Activated B cell treated with CpG ODN at 0.5 μM for 24 hours (primary cell): ENCODE data around the gene PI16. TPM values are rescaled to one million over a fixed set of nuclear protein-coding genes. Genes with fewer than 3 reads are reported as not detected.

Source experiments
- ATAC-seq: fragments of 200-7000 bp; cut with Tn5 transposase; one replicate; pipeline ENCODE4 v1.10.0; 2021; ENCODE audit warnings: low read depth, mild to moderate bottlenecking, moderate library complexity
- CTCF ChIA-PET: fragments of 350-600 bp; sonication (Branson Sonifier 250); formaldehyde crosslinking; loops from one replicate; lab custom pipeline; 2021; ENCODE audit warnings: antibody characterized with exemption; lab: Charles Lee
- POLR2A ChIA-PET: fragments of 350-600 bp; sonication (Branson Sonifier 250); formaldehyde crosslinking; loops from one replicate; lab custom pipeline; 2021; ENCODE audit warnings: antibody characterized with exemption; lab: Charles Lee
- DNase-seq: peaks from one replicate; pipeline ENCODE4 v3.0.0; 2022
- H3K27ac Mint-ChIP-seq: one replicate; pipeline ENCODE4 v1.8.0; 2020; ENCODE audit warnings: mixed read lengths
- H3K27me3 Mint-ChIP-seq: one replicate; pipeline ENCODE4 v1.8.0; 2021; ENCODE audit warnings: mixed read lengths
- H3K36me3 Mint-ChIP-seq: one replicate; pipeline ENCODE4 v1.8.0; 2021; ENCODE audit warnings: low read depth, mixed read lengths
- H3K4me1 Mint-ChIP-seq: one replicate; pipeline ENCODE4 v1.8.0; 2021; ENCODE audit warnings: mixed read lengths
- H3K4me3 Mint-ChIP-seq: one replicate; pipeline ENCODE4 v1.8.0; 2020; ENCODE audit warnings: mild to moderate bottlenecking, mixed read lengths
- H3K9me3 Mint-ChIP-seq: one replicate; pipeline ENCODE4 v1.8.0; 2020; ENCODE audit warnings: mixed read lengths
- intact Hi-C: fragments of 100-400 bp; cut with micrococcal nuclease; formaldehyde crosslinking; loops from one replicate; pipeline ENCODE4 v1.15.1; 2024
- total RNA-seq: library from RNA; stranded (reverse); gene quantifications from 2 replicates; pipeline ENCODE4 v1.2.3, GENCODE V29; 2022
- TF ChIP-seq, protein P1 (sequence below): fragments of 200-600 bp; IDR thresholded peaks from one replicate; pipeline ENCODE4 v1.8.0; 2022; ENCODE audit warnings: antibody characterized with exemption, mild to moderate bottlenecking

Gene PI16
- total RNA-seq, 1 donor from 2014 or later: 0.78 TPM

DNA sequence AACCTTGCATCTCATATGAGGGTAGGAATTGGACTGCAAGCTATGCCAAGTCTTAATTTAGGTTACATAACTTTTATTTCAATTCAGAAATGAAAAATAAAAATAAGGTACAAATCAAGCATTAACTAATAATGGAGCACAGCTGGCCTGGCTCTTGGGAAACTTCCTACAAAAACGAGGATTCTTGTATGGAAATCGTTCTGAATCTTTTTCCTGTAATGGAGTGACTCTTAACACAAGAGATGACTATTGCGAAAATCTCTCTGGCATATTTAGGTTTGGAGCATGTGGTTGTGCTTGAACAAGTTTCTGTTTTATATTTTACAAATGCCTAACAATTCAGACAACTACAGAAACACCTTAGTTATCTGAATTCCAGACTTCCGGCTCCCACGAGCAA, 34.0 kb upstream of the PI16 start:
- Mint-ChIP-seq H3K27me3 (no peaks in the 10 kb centered on the region), H3K9me3 (no peaks in the 10 kb centered on the region), H3K4me1 (no peaks in the 10 kb centered on the region), H3K27ac (no peak overlapping the region), H3K4me3 (no peak overlapping the region), H3K36me3 (peaks cover 83% of the 10 kb centered on the region)
- POLR2A ChIA-PET: no interaction called here
- DNase-seq: no peak
- TF ChIP-seq, protein P1, sequence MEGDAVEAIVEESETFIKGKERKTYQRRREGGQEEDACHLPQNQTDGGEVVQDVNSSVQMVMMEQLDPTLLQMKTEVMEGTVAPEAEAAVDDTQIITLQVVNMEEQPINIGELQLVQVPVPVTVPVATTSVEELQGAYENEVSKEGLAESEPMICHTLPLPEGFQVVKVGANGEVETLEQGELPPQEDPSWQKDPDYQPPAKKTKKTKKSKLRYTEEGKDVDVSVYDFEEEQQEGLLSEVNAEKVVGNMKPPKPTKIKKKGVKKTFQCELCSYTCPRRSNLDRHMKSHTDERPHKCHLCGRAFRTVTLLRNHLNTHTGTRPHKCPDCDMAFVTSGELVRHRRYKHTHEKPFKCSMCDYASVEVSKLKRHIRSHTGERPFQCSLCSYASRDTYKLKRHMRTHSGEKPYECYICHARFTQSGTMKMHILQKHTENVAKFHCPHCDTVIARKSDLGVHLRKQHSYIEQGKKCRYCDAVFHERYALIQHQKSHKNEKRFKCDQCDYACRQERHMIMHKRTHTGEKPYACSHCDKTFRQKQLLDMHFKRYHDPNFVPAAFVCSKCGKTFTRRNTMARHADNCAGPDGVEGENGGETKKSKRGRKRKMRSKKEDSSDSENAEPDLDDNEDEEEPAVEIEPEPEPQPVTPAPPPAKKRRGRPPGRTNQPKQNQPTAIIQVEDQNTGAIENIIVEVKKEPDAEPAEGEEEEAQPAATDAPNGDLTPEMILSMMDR: no peak
- CTCF ChIA-PET: no interaction called here
- intact Hi-C loops: no loop called here
- ATAC-seq: no peak

DNA sequence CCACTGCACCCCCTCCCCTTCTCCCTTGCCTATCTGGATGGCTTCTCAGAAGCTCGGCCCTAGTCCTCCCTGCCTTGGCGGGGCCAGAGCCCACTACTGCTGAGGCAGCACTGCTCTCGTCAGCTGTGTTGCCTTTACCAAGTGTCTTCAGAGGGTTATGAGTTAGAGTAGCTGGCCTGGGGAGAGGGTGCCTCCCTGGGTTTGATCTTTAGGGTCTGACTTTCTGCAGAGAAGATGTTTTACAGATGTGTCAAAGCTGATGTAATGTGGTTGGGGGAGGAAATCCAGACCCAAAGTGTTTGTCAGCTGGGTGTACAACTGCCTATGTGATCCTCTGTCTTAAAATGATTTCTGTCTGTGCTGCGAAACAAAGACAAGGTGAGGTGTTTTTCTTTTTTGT, 30.4 kb upstream of the PI16 start:
- ATAC-seq (no peak), DNase-seq (no peak)
- Mint-ChIP-seq H3K27me3 (no peaks in the 10 kb centered on the region), H3K27ac (no peak overlapping the region), H3K4me1 (peaks cover 4% of the 10 kb centered on the region), H3K9me3 (no peaks in the 10 kb centered on the region), H3K4me3 (no peak overlapping the region), H3K36me3 (peaks cover 63% of the 10 kb centered on the region)
- ChIA-PET CTCF (no interaction called here), POLR2A (no interaction called here)
- intact Hi-C loops: no loop called here
- TF ChIP-seq, protein P1: no peak

DNA sequence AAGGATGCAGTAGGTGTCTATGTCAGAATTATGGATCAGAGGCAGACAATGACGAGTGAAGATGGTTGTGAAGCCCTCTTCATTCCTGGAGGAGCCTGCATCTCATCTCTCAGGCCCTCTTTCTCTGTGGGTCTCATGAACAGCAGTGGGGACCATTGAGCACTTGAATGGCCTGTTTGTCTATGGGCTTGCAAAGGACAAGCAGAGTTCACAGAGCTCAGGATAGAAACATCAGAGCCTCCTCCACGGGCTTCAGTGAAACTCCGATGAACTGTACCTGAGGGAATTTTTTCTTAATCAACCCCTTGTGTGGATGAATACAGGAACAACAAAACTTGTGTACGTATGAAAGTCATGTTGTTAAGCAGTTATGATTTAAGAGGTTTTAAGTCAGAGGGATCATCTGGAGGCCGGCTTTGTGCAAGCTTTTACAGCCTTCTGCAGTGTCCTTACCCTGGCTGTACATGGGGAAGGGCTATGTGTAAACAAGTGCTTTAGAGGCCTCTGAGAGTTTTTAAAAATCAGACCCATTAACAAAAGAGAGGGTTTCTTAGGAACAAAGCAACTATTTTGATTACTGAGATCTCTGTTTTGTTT, 29.7 kb upstream of the PI16 start:
- peaks cover 56% of the 10 kb centered on the region for H3K36me3 Mint-ChIP-seq

DNA sequence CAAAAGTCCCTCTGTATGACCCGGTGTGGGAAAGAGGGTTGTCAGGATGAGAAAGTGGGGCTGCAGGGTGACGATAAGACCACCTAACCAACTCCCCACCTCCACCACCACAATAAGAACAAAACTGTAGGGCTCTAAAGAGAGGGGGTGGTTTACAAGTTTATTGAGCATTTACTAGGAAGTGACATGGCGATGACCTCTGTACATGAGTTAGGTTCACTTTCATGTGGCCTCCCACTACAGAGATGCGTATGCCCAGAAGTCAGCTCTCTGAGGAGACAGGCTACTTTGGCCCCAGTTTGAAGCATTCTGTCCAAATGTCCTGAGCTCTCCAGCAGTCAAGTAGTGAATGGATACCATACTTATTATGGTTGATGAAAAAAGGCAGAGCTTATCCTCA, 28.7 kb upstream of the PI16 start:
- Mint-ChIP-seq H3K4me1 (peaks cover 4% of the 10 kb centered on the region), H3K27ac (no peak overlapping the region), H3K4me3 (no peak overlapping the region), H3K36me3 (peaks cover 48% of the 10 kb centered on the region), H3K9me3 (no peaks in the 10 kb centered on the region), H3K27me3 (no peaks in the 10 kb centered on the region)
- TF ChIP-seq, protein P1: no peak
- DNase-seq: no peak
- POLR2A ChIA-PET: no interaction called here
- CTCF ChIA-PET: no interaction called here
- ATAC-seq: no peak
- intact Hi-C loops: no loop called here

More for the DNA sequence above, 29.7 kb upstream of the PI16 start:
- intact Hi-C loops: no loop called here
- Mint-ChIP-seq H3K4me1 (peaks cover 4% of the 10 kb centered on the region), H3K4me3 (no peak overlapping the region), H3K27me3 (no peaks in the 10 kb centered on the region), H3K27ac (no peak overlapping the region), H3K9me3 (no peaks in the 10 kb centered on the region)
- CTCF ChIA-PET: no interaction called here
- POLR2A ChIA-PET: no interaction called here
- TF ChIP-seq, protein P1: no peak
- no peak for DNase-seq
- ATAC-seq: no peak

DNA sequence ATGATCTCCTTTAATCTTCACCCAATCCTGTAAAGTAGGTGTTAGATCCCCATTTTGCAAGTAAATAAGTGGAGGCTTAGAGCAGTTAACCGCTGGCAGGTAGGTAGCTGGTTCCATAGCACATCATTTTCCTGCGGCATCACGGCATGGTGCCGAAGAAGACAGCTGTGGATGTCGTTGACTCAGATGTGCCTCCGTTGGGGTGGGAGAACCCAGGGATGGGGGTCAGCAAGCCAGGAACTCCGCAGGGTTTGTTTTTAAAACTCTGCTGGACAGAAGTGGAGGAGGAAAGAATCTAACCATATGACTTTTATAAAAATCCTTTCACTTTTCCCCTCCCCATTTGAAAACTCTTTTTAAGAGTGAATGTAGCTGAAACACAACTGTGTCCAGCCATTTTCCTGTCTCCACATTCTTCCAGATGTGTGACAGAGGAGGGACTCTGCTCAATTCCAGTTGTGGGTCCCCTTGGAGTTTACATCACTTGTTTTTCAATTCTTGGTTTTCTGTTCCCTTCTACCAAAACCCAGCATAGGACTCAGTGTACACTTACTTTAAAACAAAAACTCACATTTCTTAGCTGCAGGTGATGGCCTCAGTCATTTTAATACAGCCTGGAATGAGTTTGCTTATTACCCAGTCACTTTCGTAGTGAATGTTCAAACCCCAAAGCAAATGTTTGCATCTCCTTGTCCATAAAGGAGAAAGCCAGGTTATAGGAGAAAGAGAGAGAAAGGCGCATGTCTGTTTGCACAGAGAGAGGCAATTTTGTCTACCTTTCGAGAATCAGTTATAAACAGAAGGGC, 27.6 kb upstream of the PI16 start:
- Mint-ChIP-seq H3K4me3 (no peak overlapping the region), H3K27ac (no peak overlapping the region), H3K9me3 (no peaks in the 10 kb centered on the region), H3K4me1 (peaks cover 4% of the 10 kb centered on the region), H3K36me3 (peaks cover 40% of the 10 kb centered on the region), H3K27me3 (no peaks in the 10 kb centered on the region)
- POLR2A ChIA-PET: no interaction called here
- intact Hi-C loops: no loop called here
- TF ChIP-seq, protein P1: no peak
- DNase-seq (no peak), ATAC-seq (no peak)
- CTCF ChIA-PET: interaction anchor here (1.1 kb wide), 1 partner anchor 284 kb away, joined by 3 read pairs; no protein-coding TSS in a partner anchor
